Trophoblast cell (in vitro differentiated cells and primary cell): ENCODE data around the gene STUB1.
A peak's percentile ranks its signal among the peaks of the same experiment; 100 is the strongest.

Experiments
- DNase-seq, 2 donors: peaks; one replicate each; pipeline ENCODE4 v3.0.0-alpha.2; 2016
- H2AFZ ChIP-seq: 2 replicates; pipeline ENCODE4 v1.6.1; 2013; ENCODE audit warnings: low read length, moderate library complexity, mild to moderate bottlenecking; ENCODE audit not compliant: insufficient read depth, poor library complexity
- H2AK5ac ChIP-seq: 2 replicates; pipeline ENCODE4 v1.6.1; 2013; ENCODE audit warnings: mild to moderate bottlenecking, low read length
- H2BK120ac ChIP-seq: 2 replicates; pipeline ENCODE4 v1.6.1; 2013; ENCODE audit warnings: low read length, mild to moderate bottlenecking, moderate library complexity; ENCODE audit not compliant: insufficient read depth, poor library complexity
- H2BK12ac ChIP-seq: 2 replicates; pipeline ENCODE4 v1.6.1; 2013; ENCODE audit warnings: mild to moderate bottlenecking, low read length, moderate library complexity
- H2BK5ac ChIP-seq: 2 replicates; pipeline ENCODE4 v1.6.1; 2013; ENCODE audit warnings: low read length, low read depth, moderate library complexity, mild to moderate bottlenecking; ENCODE audit not compliant: poor library complexity
- H3K14ac ChIP-seq: 2 replicates; pipeline ENCODE4 v1.6.1; 2013; ENCODE audit warnings: mild to moderate bottlenecking, low read length
- H3K18ac ChIP-seq: 2 replicates; pipeline ENCODE4 v1.6.1; 2013; ENCODE audit warnings: mild to moderate bottlenecking, low read length
- H3K23ac ChIP-seq: 2 replicates; pipeline ENCODE4 v1.6.1; 2013; ENCODE audit warnings: low read length
- H3K27ac ChIP-seq: 2 replicates; pipeline ENCODE4 v1.5.1; 2013; ENCODE audit warnings: low read depth, mild to moderate bottlenecking, inconsistent platforms, low read length, moderate library complexity
- H3K27me3 ChIP-seq: 2 replicates; pipeline ENCODE4 v1.6.1; 2013; ENCODE audit warnings: inconsistent platforms, mild to moderate bottlenecking, low read length, moderate library complexity; ENCODE audit not compliant: insufficient read depth
- H3K36me3 ChIP-seq, 2 experiments: 1 replicate in 1 of 2; 2 replicates in 1 of 2; pipeline ENCODE4 v1.6.1; 2013; ENCODE audit warnings: low read length in 2 of 2, mild to moderate bottlenecking in 2 of 2, moderate library complexity in 1 of 2; ENCODE audit not compliant: insufficient read depth in 2 of 2, control insufficient read depth in 1 of 2
- H3K4ac ChIP-seq: 2 replicates; pipeline ENCODE4 v1.6.1; 2013; ENCODE audit warnings: low read depth, mild to moderate bottlenecking, low read length, moderate library complexity
- H3K4me1 ChIP-seq, 2 experiments: 1 replicate in 1 of 2; 2 replicates in 1 of 2; pipeline ENCODE4 v1.6.1; 2013; ENCODE audit warnings: low read length in 2 of 2, mild to moderate bottlenecking in 2 of 2, moderate library complexity in 1 of 2; ENCODE audit not compliant: insufficient read depth in 2 of 2, control insufficient read depth in 1 of 2
- H3K4me2 ChIP-seq: 2 replicates; pipeline ENCODE4 v1.6.1; 2013; ENCODE audit warnings: inconsistent platforms, mild to moderate bottlenecking, low read length, moderate library complexity
- H3K4me3 ChIP-seq: 2 replicates; pipeline ENCODE4 v1.5.1; 2013; ENCODE audit warnings: mild to moderate bottlenecking, low read depth, low read length, inconsistent platforms
- H3K79me1 ChIP-seq: one replicate; pipeline ENCODE4 v1.6.1; 2013; ENCODE audit warnings: low read length
- H3K79me2 ChIP-seq: 2 replicates; pipeline ENCODE4 v1.6.1; 2013; ENCODE audit warnings: low read length, mild to moderate bottlenecking; ENCODE audit not compliant: control insufficient read depth, insufficient read depth, poor library complexity
- H3K9ac ChIP-seq: 2 replicates; pipeline ENCODE4 v1.6.1; 2013; ENCODE audit warnings: mild to moderate bottlenecking, low read length
- H3K9me3 ChIP-seq: 2 replicates; pipeline ENCODE4 v1.6.1; 2013; ENCODE audit warnings: low read depth, mild to moderate bottlenecking, control low read depth, inconsistent platforms, low read length; ENCODE audit not compliant: insufficient read depth
- H4K12ac ChIP-seq: 2 replicates; pipeline ENCODE4 v1.6.1; 2013; ENCODE audit warnings: low read depth, mild to moderate bottlenecking, low read length, moderate library complexity
- H4K8ac ChIP-seq: 2 replicates; pipeline ENCODE4 v1.6.1; 2013; ENCODE audit warnings: low read depth, mild to moderate bottlenecking, low read length, moderate library complexity
- H4K91ac ChIP-seq: one replicate; pipeline ENCODE4 v1.6.1; 2013; ENCODE audit warnings: low read depth, mild to moderate bottlenecking, low read length, moderate library complexity
- WGBS: extraction: QIAGEN DNeasy Blood & Tissue Kit; methylation state at CpG from one replicate; pipeline ENCODE4 v1.1.7; 2013; ENCODE audit warnings: missing lambda C conversion rate; ENCODE audit not compliant: insufficient read length, insufficient coverage; ENCODE audit errors: extremely low coverage; 5-methylcytosine and 5-hydroxymethylcytosine counted together

The STUB1 gene

GRCh38 chr16:646679-647172 lies 33.5 kb upstream of the STUB1 start:
- Histone ChIP-seq H3K79me2 (peaks cover 9% of the 10 kb centered on the region), H3K9me3 (peaks cover 1% of the 10 kb centered on the region), H3K4me2 (no peak overlapping the region), H3K4me3 (no peak overlapping the region), H2BK5ac (no peak overlapping the region), H2AFZ (no peak overlapping the region), H3K4ac (no peak overlapping the region), H2BK12ac (no peak overlapping the region), H4K12ac (no peak overlapping the region), H3K79me1 (peaks cover 17% of the 10 kb centered on the region), H3K27me3 (no peaks in the 10 kb centered on the region), H2BK120ac (no peak overlapping the region), H4K8ac (no peak overlapping the region), H3K9ac (no peak overlapping the region), H3K18ac (no peak overlapping the region), H2AK5ac (no peak overlapping the region), H3K27ac (no peak overlapping the region), H3K36me3 (peaks cover 2 to 6% of the 10 kb centered on the region in 2 experiments), H4K91ac (no peak overlapping the region), H3K4me1 (peaks cover 16 to 29% of the 10 kb centered on the region in 2 experiments), H3K14ac (no peak overlapping the region), H3K23ac (no peak overlapping the region)
- WGBS = no CpG with 5 or more reads among the region's 22 CpGs
- DNase-seq = no peak

GRCh38 chr16:647173-647902 lies 32.9 kb upstream of the STUB1 start:
- H3K79me1 ChIP-seq = peaks cover 13% of the 10 kb centered on the region
- H3K14ac ChIP-seq = no peak overlapping the region
- H3K4ac ChIP-seq = no peak overlapping the region
- H3K36me3 ChIP-seq = peaks cover 3 to 9% of the 10 kb centered on the region in 2 experiments
- DNase-seq = no peak
- no peak overlapping the region for H3K4me2 ChIP-seq
- no peak overlapping the region for H3K4me3 ChIP-seq
- WGBS = no CpG with 5 or more reads among the region's 25 CpGs
- H3K27me3 ChIP-seq = no peaks in the 10 kb centered on the region
- no peak overlapping the region for H2AFZ ChIP-seq
- peaks cover 1% of the 10 kb centered on the region for H3K9me3 ChIP-seq
- peaks cover 15 to 27% of the 10 kb centered on the region in 2 experiments for H3K4me1 ChIP-seq
- no peak overlapping the region for H3K9ac ChIP-seq
- H2AK5ac ChIP-seq = no peak overlapping the region
- no peak overlapping the region for H4K8ac ChIP-seq
- H4K12ac ChIP-seq = no peak overlapping the region
- no peak overlapping the region for H3K18ac ChIP-seq
- H3K27ac ChIP-seq = no peak overlapping the region
- no peak overlapping the region for H3K23ac ChIP-seq
- no peak overlapping the region for H2BK12ac ChIP-seq
- H2BK120ac ChIP-seq = no peak overlapping the region
- no peak overlapping the region for H2BK5ac ChIP-seq
- peaks cover 7% of the 10 kb centered on the region for H3K79me2 ChIP-seq
- H4K91ac ChIP-seq = no peak overlapping the region

- Histone ChIP-seq H3K79me2 (peaks cover 6% of the 10 kb centered on the region), H4K91ac (peak overlapping the region; percentile 81), H3K18ac (peak overlapping the region; percentile 57), H3K9ac (peak overlapping the region; percentile 72), H3K79me1 (peaks cover 11% of the 10 kb centered on the region), H2AFZ (peak overlapping the region; percentile 7), H3K36me3 (peaks cover 6 to 13% of the 10 kb centered on the region in 2 experiments), H3K4me3 (peak overlapping the region; percentile 67), H3K14ac (peak overlapping the region; percentile 65), H3K27ac (peak overlapping the region; percentile 4), H4K12ac (peak overlapping the region; percentile 68), H2BK12ac (no peak overlapping the region), H3K4me1 (peaks cover 8 to 19% of the 10 kb centered on the region in 2 experiments), H3K23ac (no peak overlapping the region), H3K4me2 (peak overlapping the region; percentile 95), H2BK120ac (peak overlapping the region; percentile 8), H3K9me3 (peaks cover 1% of the 10 kb centered on the region), H3K27me3 (no peaks in the 10 kb centered on the region), H3K4ac (peak overlapping the region; percentile 31), H2AK5ac (peak overlapping the region; percentile 27), H4K8ac (peak overlapping the region; percentile 62), H2BK5ac (peak overlapping the region; percentile 37)
- no peak for DNase-seq
- WGBS = no CpG with 5 or more reads among the region's 24 CpGs
These were observed 32.0 kb upstream of the STUB1 start for GRCh38 chr16:648071-648780.

GRCh38 chr16:648781-649589 lies 31.2 kb upstream of the STUB1 start, which contains the start of gene WDR90:
Gene WDR90 (plus strand): TSS chr16:649365. CDS start chr16:649417, 52 bp downstream.
- Histone ChIP-seq H3K36me3 (peaks cover 10 to 20% of the 10 kb centered on the region in 2 experiments), H3K4me3 (peak within 1 kb of the TSS; percentile 67), H2BK120ac (peak within 1 kb of the TSS; percentile 54), H3K79me2 (peaks cover 6% of the 10 kb centered on the region), H4K8ac (peak within 1 kb of the TSS; percentile 64), H4K91ac (peak within 1 kb of the TSS; percentile 81), H3K4me2 (peak within 1 kb of the TSS; percentile 95), H2BK12ac (no peak within 1 kb of the TSS), H3K9ac (peak within 1 kb of the TSS; percentile 72), H3K79me1 (peaks cover 11% of the 10 kb centered on the region), H3K14ac (peak within 1 kb of the TSS; percentile 65), H3K27ac (peak within 1 kb of the TSS; percentile 4), H4K12ac (peak within 1 kb of the TSS; percentile 68), H2AK5ac (peak within 1 kb of the TSS; percentile 27), H3K27me3 (no peaks in the 10 kb centered on the region), H3K4ac (peak within 1 kb of the TSS; percentile 31), H2AFZ (peak within 1 kb of the TSS; percentile 37), H2BK5ac (peak within 1 kb of the TSS; percentile 37), H3K9me3 (no peaks in the 10 kb centered on the region), H3K18ac (peak within 1 kb of the TSS; percentile 57), H3K4me1 (peaks cover 8 to 19% of the 10 kb centered on the region in 2 experiments), H3K23ac (no peak within 1 kb of the TSS)
- no CpG with 5 or more reads among the region's 91 CpGs for WGBS
- DNase-seq = peak; percentile 88 to 94
